A673 (cell line): ENCODE data around the gene C18orf54.

ENCODE experiments used
- CTCF ChIP-seq: fragments of 300-800, 200-600 bp; sonication (generic); conservative IDR thresholded peaks from 2 replicates; pipeline ENCODE4 v1.5.1; 2017; ENCODE audit warnings: low read depth, mild to moderate bottlenecking, antibody characterized with exemption, low read length, moderate library complexity, mixed read lengths
- EZH2 ChIP-seq: fragments of 200-600 bp; sonication (generic); IDR thresholded peaks from 2 replicates; pipeline ENCODE4 v1.6.1; 2017; ENCODE audit warnings: borderline replicate concordance, low read depth, mild to moderate bottlenecking, mixed read lengths, antibody characterized with exemption, low read length; ENCODE audit not compliant: poor library complexity, severe bottlenecking

GRCh38 chr18:54327818-54328217, 29.9 kb upstream of the C18orf54 start:
- no peak for TF ChIP-seq CTCF
- TF ChIP-seq EZH2 = no peak
